ENCODE results near the gene ADAMTS20. TPM values are rescaled to one million over a fixed set of nuclear protein-coding genes. Genes with fewer than 3 reads are reported as not detected.

Gene ADAMTS20
- total RNA-seq, 4 donors from 2014 or later = not detected

GRCh38 chr12:43407816-43408645, 144.0 kb downstream of the ADAMTS20 start:
- H3K9me3 ChIP-seq = no peaks in the 10 kb centered on the region
- no peak overlapping the region for H3K4me3 ChIP-seq
- no peak for TF ChIP-seq POLR2A (IDR thresholded peaks at IDR 0.05)
- TF ChIP-seq POLR2AphosphoS5 (IDR thresholded peaks at IDR 0.05) = no peak
- no peak for TF ChIP-seq EP300 (IDR thresholded peaks at IDR 0.05; ENCODE audit: low read depth)
- TF ChIP-seq CTCF (IDR thresholded peaks at IDR 0.05) = no peak
- no peaks in the 10 kb centered on the region for H3K36me3 ChIP-seq
- H3K27me3 ChIP-seq = no peaks in the 10 kb centered on the region
- H3K4me1 ChIP-seq = no peaks in the 10 kb centered on the region
- in situ Hi-C loops (cut with MboI; ENCODE audit: low pct_ligation_motif_present in 1 of 4, low pct_unique_long_range_greater_than_20kb in 1 of 4, low sequenced_read_pairs in 3 of 4) (no loop called here), intact Hi-C loops (cut with DNase I; ENCODE audit: low total_unique reads) (no loop called here)
- no peak overlapping the region for H3K27ac ChIP-seq
- DNase-seq = no peak
- WGBS, 2 donors (ENCODE audit: low coverage in 1 of 2) = 36 to 50% methylated on average over 1 of the region's 1 CpG

GRCh38 chr12:43406801-43407200, 145.2 kb downstream of the ADAMTS20 start:
- Histone ChIP-seq H3K27ac (no peak overlapping the region), H3K36me3 (no peaks in the 10 kb centered on the region), H3K4me1 (no peaks in the 10 kb centered on the region), H3K27me3 (no peaks in the 10 kb centered on the region), H3K4me3 (no peak overlapping the region), H3K9me3 (no peaks in the 10 kb centered on the region)
- intact Hi-C loops (cut with DNase I; ENCODE audit: low total_unique reads) (no loop called here), in situ Hi-C loops (cut with MboI; ENCODE audit: low pct_ligation_motif_present in 1 of 4, low pct_unique_long_range_greater_than_20kb in 1 of 4, low sequenced_read_pairs in 3 of 4) (no loop called here)
- no peak for DNase-seq
- TF ChIP-seq POLR2A (IDR thresholded peaks at IDR 0.05) = no peak
- TF ChIP-seq POLR2AphosphoS5 (IDR thresholded peaks at IDR 0.05) = no peak
- TF ChIP-seq CTCF (IDR thresholded peaks at IDR 0.05) = no peak
- TF ChIP-seq EP300 (IDR thresholded peaks at IDR 0.05; ENCODE audit: low read depth) = no peak
- 83 to 92% methylated on average over 1 of the region's 1 CpG for WGBS, 2 donors (ENCODE audit: low coverage in 1 of 2)

GRCh38 chr12:43402436-43402835, 149.6 kb downstream of the ADAMTS20 start:
- no peaks in the 10 kb centered on the region for H3K36me3 ChIP-seq
- TF ChIP-seq CTCF (IDR thresholded peaks at IDR 0.05) (no peak), EP300 (IDR thresholded peaks at IDR 0.05; ENCODE audit: low read depth) (no peak), POLR2AphosphoS5 (IDR thresholded peaks at IDR 0.05) (no peak), POLR2A (IDR thresholded peaks at IDR 0.05) (no peak)
- H3K27me3 ChIP-seq = no peaks in the 10 kb centered on the region
- no peak overlapping the region for H3K27ac ChIP-seq
- H3K4me3 ChIP-seq = no peak overlapping the region
- intact Hi-C loops (cut with DNase I; ENCODE audit: low total_unique reads) (no loop called here), in situ Hi-C loops (cut with MboI; ENCODE audit: low pct_ligation_motif_present in 1 of 4, low pct_unique_long_range_greater_than_20kb in 1 of 4, low sequenced_read_pairs in 3 of 4) (no loop called here)
- no peaks in the 10 kb centered on the region for H3K9me3 ChIP-seq
- no peak for DNase-seq
- no peaks in the 10 kb centered on the region for H3K4me1 ChIP-seq

GRCh38 chr12:43401096-43401495, 150.9 kb downstream of the ADAMTS20 start:
- in situ Hi-C loops (cut with MboI; ENCODE audit: low pct_ligation_motif_present in 1 of 4, low pct_unique_long_range_greater_than_20kb in 1 of 4, low sequenced_read_pairs in 3 of 4) = no loop called here
- WGBS, 2 donors (ENCODE audit: low coverage in 1 of 2) = 17 to 19% methylated on average over 1 of the region's 1 CpG
- no peak for TF ChIP-seq POLR2A (IDR thresholded peaks at IDR 0.05)
- no peak for TF ChIP-seq POLR2AphosphoS5 (IDR thresholded peaks at IDR 0.05)
- no peak for TF ChIP-seq CTCF (IDR thresholded peaks at IDR 0.05)
- TF ChIP-seq EP300 (IDR thresholded peaks at IDR 0.05; ENCODE audit: low read depth) = no peak

More at GRCh38 chr12:43401096-43401495, 150.9 kb downstream of the ADAMTS20 start:
- Histone ChIP-seq H3K4me1 (no peaks in the 10 kb centered on the region), H3K36me3 (no peaks in the 10 kb centered on the region), H3K4me3 (no peak overlapping the region), H3K9me3 (no peaks in the 10 kb centered on the region), H3K27me3 (no peaks in the 10 kb centered on the region), H3K27ac (no peak overlapping the region)
- DNase-seq = no peak
- intact Hi-C loops (cut with DNase I; ENCODE audit: low total_unique reads) = no loop called here
